SU-DHL-6 (cell line): Measurements from ENCODE around the gene AK2.

Source experiments
- H2AFZ ChIP-seq: fragments of 200-600 bp; sonication (generic); 2 replicates; pipeline ENCODE4 v1.6.1; 2014; ENCODE audit warnings: low read depth, mild to moderate bottlenecking, moderate library complexity, mixed read lengths, antibody characterized with exemption, low read length; ENCODE audit not compliant: severe bottlenecking
- H3F3A ChIP-seq: fragments of 200-600 bp; shearing (Covaris generic); 2 replicates; pipeline ENCODE4 v1.6.0; 2016; ENCODE audit warnings: antibody characterized with exemption, mild to moderate bottlenecking; ENCODE audit not compliant: insufficient read depth
- H3K27ac ChIP-seq: fragments of 200-600 bp; sonication (generic); 2 replicates; pipeline ENCODE4 v1.5.1; 2016; ENCODE audit warnings: low read depth, mild to moderate bottlenecking, low read length, moderate library complexity, mixed read lengths
- H3K27me3 ChIP-seq: fragments of 200-600 bp; sonication (generic), shearing (Covaris generic); 2 replicates; pipeline ENCODE4 v1.6.0; 2014; ENCODE audit warnings: mild to moderate bottlenecking, low read length
- H3K36me3 ChIP-seq: fragments of 200-600 bp; sonication (generic); 2 replicates; pipeline ENCODE4 v1.6.1; 2014; ENCODE audit warnings: mild to moderate bottlenecking, low read length, mixed read lengths
- H3K4me2 ChIP-seq: fragments of 300-600, 200-600 bp; shearing (Covaris generic), sonication (generic); 2 replicates; pipeline ENCODE4 v1.6.0; 2014; ENCODE audit warnings: low read length, low read depth, mild to moderate bottlenecking; ENCODE audit not compliant: poor library complexity, severe bottlenecking
- H3K4me3 ChIP-seq: fragments of 200-600 bp; sonication (generic); 2 replicates; pipeline ENCODE4 v1.5.1; 2014; ENCODE audit warnings: antibody characterized with exemption, low read length, mild to moderate bottlenecking, mixed read lengths; ENCODE audit not compliant: insufficient read depth, poor library complexity, severe bottlenecking
- H3K79me2 ChIP-seq: fragments of 200-600 bp; sonication (generic); 2 replicates; pipeline ENCODE4 v1.6.1; 2014; ENCODE audit warnings: mild to moderate bottlenecking, low read length, moderate library complexity; ENCODE audit not compliant: insufficient read depth
- H3K9ac ChIP-seq: fragments of 200-600 bp; sonication (generic); 2 replicates; pipeline ENCODE4 v1.7.0; 2014; ENCODE audit warnings: mild to moderate bottlenecking, low read length
- H3K9me2 ChIP-seq: fragments of 200-600 bp; sonication (generic); replicated peaks from 2 replicates; pipeline ENCODE4 v1.6.1; 2014; ENCODE audit warnings: low read length; ENCODE audit not compliant: insufficient read depth
- H3K9me3 ChIP-seq: fragments of 200-600 bp; sonication (generic); 2 replicates; pipeline ENCODE4 v1.6.1; 2014; ENCODE audit warnings: low read length, mixed read lengths; ENCODE audit not compliant: insufficient read depth
- H4K20me1 ChIP-seq: fragments of 200-600 bp; sonication (generic); 2 replicates; pipeline ENCODE4 v1.6.1; 2014; ENCODE audit warnings: low read depth, mild to moderate bottlenecking, antibody characterized with exemption, low read length, moderate library complexity, mixed read lengths
- CTCF ChIP-seq: fragments of 200-600 bp; sonication (generic); IDR thresholded peaks from one replicate; pipeline ENCODE4 v1.5.1; 2017; ENCODE audit warnings: antibody characterized with exemption, mild to moderate bottlenecking, low read length, moderate library complexity; ENCODE audit not compliant: insufficient read depth, poor library complexity, severe bottlenecking
- EZH2phosphoT487 ChIP-seq: fragments of 200-600 bp; sonication (generic), shearing (Covaris generic); conservative IDR thresholded peaks from 2 replicates; pipeline ENCODE4 v1.6.1; 2018; ENCODE audit warnings: mild to moderate bottlenecking, antibody characterized with exemption, low read length, moderate library complexity, mixed read lengths

AK2 gene

GRCh38 chr1:33002006-33002405, 34.7 kb downstream of the AK2 start:
- no peak overlapping the region for H3K4me2 ChIP-seq
- H3K27ac ChIP-seq = no peak overlapping the region
- no peaks in the 10 kb centered on the region for H3K27me3 ChIP-seq
- no peaks in the 10 kb centered on the region for H3K36me3 ChIP-seq
- H3K9me2 ChIP-seq = no peaks in the 10 kb centered on the region
- no peaks in the 10 kb centered on the region for H3K9me3 ChIP-seq
- no peak overlapping the region for H3K9ac ChIP-seq
- H3K79me2 ChIP-seq = no peaks in the 10 kb centered on the region
- TF ChIP-seq EZH2phosphoT487 (no peak), CTCF (no peak)
- H4K20me1 ChIP-seq = no peaks in the 10 kb centered on the region
- H2AFZ ChIP-seq = no peak overlapping the region
- no peak overlapping the region for H3K4me3 ChIP-seq
- H3F3A ChIP-seq = no peaks in the 10 kb centered on the region

- no peaks in the 10 kb centered on the region for H4K20me1 ChIP-seq
- H3F3A ChIP-seq = no peaks in the 10 kb centered on the region
- H2AFZ ChIP-seq = no peak overlapping the region
- no peaks in the 10 kb centered on the region for H3K9me3 ChIP-seq
- H3K79me2 ChIP-seq = no peaks in the 10 kb centered on the region
- no peak overlapping the region for H3K4me3 ChIP-seq
- H3K27me3 ChIP-seq = no peaks in the 10 kb centered on the region
- no peak overlapping the region for H3K9ac ChIP-seq
- no peak overlapping the region for H3K4me2 ChIP-seq
- TF ChIP-seq CTCF (no peak), EZH2phosphoT487 (no peak)
- no peak overlapping the region for H3K27ac ChIP-seq
- H3K36me3 ChIP-seq = no peaks in the 10 kb centered on the region
- no peaks in the 10 kb centered on the region for H3K9me2 ChIP-seq
Measured at GRCh38 chr1:33001282-33001681, 35.4 kb downstream of the AK2 start.

GRCh38 chr1:33000427-33001026, 36.2 kb downstream of the AK2 start:
- H3K4me3 ChIP-seq = no peak overlapping the region
- no peaks in the 10 kb centered on the region for H3F3A ChIP-seq
- H3K27ac ChIP-seq = no peak overlapping the region
- H3K9ac ChIP-seq = no peak overlapping the region
- no peaks in the 10 kb centered on the region for H3K27me3 ChIP-seq
- no peak overlapping the region for H2AFZ ChIP-seq
- H3K36me3 ChIP-seq = no peaks in the 10 kb centered on the region
- H4K20me1 ChIP-seq = no peaks in the 10 kb centered on the region
- no peaks in the 10 kb centered on the region for H3K9me3 ChIP-seq
- no peaks in the 10 kb centered on the region for H3K9me2 ChIP-seq
- no peak overlapping the region for H3K4me2 ChIP-seq
- no peaks in the 10 kb centered on the region for H3K79me2 ChIP-seq
- no peak for TF ChIP-seq EZH2phosphoT487
- no peak for TF ChIP-seq CTCF

- Histone ChIP-seq H3K9me3 (no peaks in the 10 kb centered on the region), H3K36me3 (no peaks in the 10 kb centered on the region), H3K27ac (no peak overlapping the region), H3F3A (no peaks in the 10 kb centered on the region), H3K79me2 (no peaks in the 10 kb centered on the region), H3K4me3 (no peak overlapping the region), H3K27me3 (no peaks in the 10 kb centered on the region), H3K9me2 (no peaks in the 10 kb centered on the region), H3K9ac (no peak overlapping the region), H3K4me2 (no peak overlapping the region), H2AFZ (no peak overlapping the region), H4K20me1 (no peaks in the 10 kb centered on the region)
- TF ChIP-seq EZH2phosphoT487 = no peak
- TF ChIP-seq CTCF = no peak
Measured at GRCh38 chr1:32998997-32999396, 37.7 kb downstream of the AK2 start.
